Measurements from ENCODE around the gene SCAPER. TPM values are rescaled to one million over a fixed set of nuclear protein-coding genes. Genes with fewer than 3 reads are reported as not detected.

SCAPER gene
- total RNA-seq, 1 experiment from 2014 or later: 14.7 TPM

DNA sequence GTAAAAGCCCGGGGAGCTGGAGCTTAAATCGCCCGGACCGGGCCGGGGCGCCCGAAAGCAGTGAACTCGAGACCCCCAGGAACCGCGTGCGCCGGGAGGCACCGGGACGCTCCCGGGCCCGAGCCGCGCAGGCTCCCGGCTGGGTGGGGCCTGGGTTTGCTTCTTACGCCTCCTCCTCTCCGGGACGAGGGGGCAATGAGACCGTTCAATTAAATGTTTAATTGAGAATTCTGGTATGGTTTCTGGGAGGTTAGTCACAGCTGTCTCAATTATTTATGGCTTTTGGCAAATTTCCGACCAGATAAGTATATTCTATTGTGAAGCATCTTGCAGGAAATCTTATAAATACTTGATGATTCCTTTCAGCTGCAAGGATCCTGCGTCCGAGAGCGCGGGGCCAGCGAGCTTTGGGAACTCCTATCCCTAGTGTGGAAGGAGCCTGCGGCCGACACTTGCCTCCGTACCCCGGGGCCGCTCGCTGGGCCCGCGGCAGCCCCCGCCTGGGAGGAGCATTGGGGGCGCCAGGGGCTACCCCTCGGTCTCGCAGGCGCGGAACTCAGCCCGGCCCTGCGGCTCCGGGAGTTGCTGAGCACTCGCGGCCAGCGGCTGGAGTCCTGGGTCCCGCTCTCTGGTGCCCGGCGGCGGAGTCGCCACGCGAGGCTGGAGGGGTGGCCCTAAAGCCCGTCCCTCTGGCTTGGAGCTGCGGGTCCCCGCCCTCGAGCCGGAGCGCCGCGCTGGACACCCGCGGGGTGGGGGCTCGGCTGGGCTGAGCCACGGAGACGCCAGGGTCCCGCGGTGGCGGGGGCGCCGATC, 558.3 kb downstream of the SCAPER start:
- BruUV-seq (replicated peaks): no TSS peak
- Histone ChIP-seq H3K4me1 (ENCODE audit: control insufficient read depth in 1 of 2, insufficient read depth in 2 of 2, low read length in 2 of 2) (peaks cover 5 to 11% of the 10 kb centered on the region in 2 experiments; a peak in 2 of 4 replicates), H3K79me2 (ENCODE audit: insufficient read depth, low read length) (no peaks in the 10 kb centered on the region), H2AFZ (ENCODE audit: low read depth, low read length, poor library complexity, severe bottlenecking) (no peak overlapping the region), H3K27me3 (ENCODE audit: insufficient read depth, low read length) (no peaks in the 10 kb centered on the region), H3K27ac (ENCODE audit: low read depth, low read length) (peak overlapping the region; percentile 63), H3K9me3 (ENCODE audit: control insufficient read depth in 1 of 2, insufficient read depth in 1 of 2, low read depth in 1 of 2, low read length in 2 of 2) (no peaks in the 10 kb centered on the region), H3K9me2 (ENCODE audit: insufficient read depth) (no peaks in the 10 kb centered on the region), H4K20me1 (ENCODE audit: insufficient read depth) (no peaks in the 10 kb centered on the region), H3K4me2 (ENCODE audit: low read length) (peak overlapping the region; percentile 84), H3K4me3 (replicated peaks in 1 of 2; ENCODE audit: low read depth in 1 of 2, low read length in 2 of 2) (peak overlapping the region; percentile 52 to 62), H3K36me3 (ENCODE audit: control insufficient read depth in 1 of 2, insufficient read depth in 2 of 2, low read length in 2 of 2) (peaks cover 0 to 4% of the 10 kb centered on the region in 2 experiments; a peak in 2 of 4 replicates), H3K9ac (ENCODE audit: low read length) (peak overlapping the region; percentile 67)
- TF ChIP-seq ZFX (IDR thresholded peaks at IDR 0.05) (peak; percentile 53), SRF (IDR thresholded peaks at IDR 0.05; ENCODE audit: low read depth) (no peak), POLR2A (IDR thresholded peaks at IDR 0.05; ENCODE audit: borderline replicate concordance, extremely low read depth, insufficient read depth, insufficient read length) (peak; percentile 7), FOSL1 (IDR thresholded peaks at IDR 0.05; ENCODE audit: low read depth) (no peak), TCF7L2 (IDR thresholded peaks at IDR 0.05; ENCODE audit: borderline replicate concordance, extremely low read depth, insufficient read depth, insufficient read length) (no peak), EZH2 (IDR thresholded peaks at IDR 0.05) (no peak)
- TF ChIP-seq, protein P1, sequence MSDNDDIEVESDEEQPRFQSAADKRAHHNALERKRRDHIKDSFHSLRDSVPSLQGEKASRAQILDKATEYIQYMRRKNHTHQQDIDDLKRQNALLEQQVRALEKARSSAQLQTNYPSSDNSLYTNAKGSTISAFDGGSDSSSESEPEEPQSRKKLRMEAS (IDR thresholded peaks at IDR 0.05): no peak; the same call in 1 of the 2 replicates
- TF ChIP-seq, protein P2, sequence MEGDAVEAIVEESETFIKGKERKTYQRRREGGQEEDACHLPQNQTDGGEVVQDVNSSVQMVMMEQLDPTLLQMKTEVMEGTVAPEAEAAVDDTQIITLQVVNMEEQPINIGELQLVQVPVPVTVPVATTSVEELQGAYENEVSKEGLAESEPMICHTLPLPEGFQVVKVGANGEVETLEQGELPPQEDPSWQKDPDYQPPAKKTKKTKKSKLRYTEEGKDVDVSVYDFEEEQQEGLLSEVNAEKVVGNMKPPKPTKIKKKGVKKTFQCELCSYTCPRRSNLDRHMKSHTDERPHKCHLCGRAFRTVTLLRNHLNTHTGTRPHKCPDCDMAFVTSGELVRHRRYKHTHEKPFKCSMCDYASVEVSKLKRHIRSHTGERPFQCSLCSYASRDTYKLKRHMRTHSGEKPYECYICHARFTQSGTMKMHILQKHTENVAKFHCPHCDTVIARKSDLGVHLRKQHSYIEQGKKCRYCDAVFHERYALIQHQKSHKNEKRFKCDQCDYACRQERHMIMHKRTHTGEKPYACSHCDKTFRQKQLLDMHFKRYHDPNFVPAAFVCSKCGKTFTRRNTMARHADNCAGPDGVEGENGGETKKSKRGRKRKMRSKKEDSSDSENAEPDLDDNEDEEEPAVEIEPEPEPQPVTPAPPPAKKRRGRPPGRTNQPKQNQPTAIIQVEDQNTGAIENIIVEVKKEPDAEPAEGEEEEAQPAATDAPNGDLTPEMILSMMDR (IDR thresholded peaks at IDR 0.05 in 2 of 3, conservative IDR thresholded peaks at IDR 0.05 in 1 of 3; ENCODE audit: borderline replicate concordance in 1 of 3, insufficient read depth in 1 of 3, low read depth in 2 of 3, low read length in 2 of 3): no peak
- TF ChIP-seq, protein P3, sequence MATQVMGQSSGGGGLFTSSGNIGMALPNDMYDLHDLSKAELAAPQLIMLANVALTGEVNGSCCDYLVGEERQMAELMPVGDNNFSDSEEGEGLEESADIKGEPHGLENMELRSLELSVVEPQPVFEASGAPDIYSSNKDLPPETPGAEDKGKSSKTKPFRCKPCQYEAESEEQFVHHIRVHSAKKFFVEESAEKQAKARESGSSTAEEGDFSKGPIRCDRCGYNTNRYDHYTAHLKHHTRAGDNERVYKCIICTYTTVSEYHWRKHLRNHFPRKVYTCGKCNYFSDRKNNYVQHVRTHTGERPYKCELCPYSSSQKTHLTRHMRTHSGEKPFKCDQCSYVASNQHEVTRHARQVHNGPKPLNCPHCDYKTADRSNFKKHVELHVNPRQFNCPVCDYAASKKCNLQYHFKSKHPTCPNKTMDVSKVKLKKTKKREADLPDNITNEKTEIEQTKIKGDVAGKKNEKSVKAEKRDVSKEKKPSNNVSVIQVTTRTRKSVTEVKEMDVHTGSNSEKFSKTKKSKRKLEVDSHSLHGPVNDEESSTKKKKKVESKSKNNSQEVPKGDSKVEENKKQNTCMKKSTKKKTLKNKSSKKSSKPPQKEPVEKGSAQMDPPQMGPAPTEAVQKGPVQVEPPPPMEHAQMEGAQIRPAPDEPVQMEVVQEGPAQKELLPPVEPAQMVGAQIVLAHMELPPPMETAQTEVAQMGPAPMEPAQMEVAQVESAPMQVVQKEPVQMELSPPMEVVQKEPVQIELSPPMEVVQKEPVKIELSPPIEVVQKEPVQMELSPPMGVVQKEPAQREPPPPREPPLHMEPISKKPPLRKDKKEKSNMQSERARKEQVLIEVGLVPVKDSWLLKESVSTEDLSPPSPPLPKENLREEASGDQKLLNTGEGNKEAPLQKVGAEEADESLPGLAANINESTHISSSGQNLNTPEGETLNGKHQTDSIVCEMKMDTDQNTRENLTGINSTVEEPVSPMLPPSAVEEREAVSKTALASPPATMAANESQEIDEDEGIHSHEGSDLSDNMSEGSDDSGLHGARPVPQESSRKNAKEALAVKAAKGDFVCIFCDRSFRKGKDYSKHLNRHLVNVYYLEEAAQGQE (IDR thresholded peaks at IDR 0.05; ENCODE audit: low read depth): no peak
- ChIA-PET CTCF (interaction anchor here (0.6 kb wide), 1 partner anchor 16 kb away, joined by 3 read pairs; no protein-coding TSS in a partner anchor), POLR2A (interaction anchor here (6.6 kb wide), 1 partner anchor 11 kb away, joined by 39 read pairs; the partner anchor contains the start of gene ISL2), RAD21 (ENCODE audit: low non-redundant PET in 1 of 2, low total read pairs in 2 of 2, uncharacterized antibody in 2 of 2, unreplicated experiment in 2 of 2) (no interaction called here)
- peak; percentile 72 for ATAC-seq
- DNase-seq (ENCODE audit: low read depth, low spot score): no peak
- intact Hi-C loops (cut with micrococcal nuclease): no loop called here

Measured in HCT116 (cell line).